NCI-H2029 treated with DMSO at 0.1 percent for 48 hours (cell line): Measurements from ENCODE around the gene RUBCN.
"Not testable (repeated sequence)": the region's sequence is repeated elsewhere in the genome, so short reads cannot be mapped to it uniquely, and the experiment has no call there.

ENCODE experiments used
- DNase-seq: peaks from one replicate; lab custom pipeline; 2025; lab: John Stamatoyannopoulos, UW

Gene RUBCN

GRCh38 chr3:197685546-197685945 lies 51.2 kb downstream of the RUBCN start:
- DNase-seq, result no peak

- DNase-seq, result no peak
Observed at GRCh38 chr3:197683191-197683590, 53.5 kb downstream of the RUBCN start.

DNA sequence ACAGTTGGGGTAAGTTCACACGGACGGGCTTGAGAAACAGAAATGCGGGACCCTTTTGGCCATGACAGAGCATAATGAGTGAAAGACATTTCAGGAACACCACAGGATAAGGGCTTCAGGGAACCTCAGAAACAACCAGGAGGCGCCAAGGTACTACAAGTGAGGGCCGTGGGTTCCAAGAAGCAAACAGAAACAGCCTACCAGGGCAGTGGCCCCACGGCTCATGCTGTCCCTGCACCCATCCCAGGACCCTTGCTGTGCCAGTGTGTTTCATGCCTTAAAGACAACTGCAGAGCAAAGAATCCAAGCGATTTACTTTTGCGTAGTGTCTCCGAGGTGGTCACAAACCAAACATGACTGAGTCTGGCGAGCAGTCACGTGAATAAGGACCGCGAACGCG lies 54.0 kb downstream of the RUBCN start:
- no peak for DNase-seq

DNA sequence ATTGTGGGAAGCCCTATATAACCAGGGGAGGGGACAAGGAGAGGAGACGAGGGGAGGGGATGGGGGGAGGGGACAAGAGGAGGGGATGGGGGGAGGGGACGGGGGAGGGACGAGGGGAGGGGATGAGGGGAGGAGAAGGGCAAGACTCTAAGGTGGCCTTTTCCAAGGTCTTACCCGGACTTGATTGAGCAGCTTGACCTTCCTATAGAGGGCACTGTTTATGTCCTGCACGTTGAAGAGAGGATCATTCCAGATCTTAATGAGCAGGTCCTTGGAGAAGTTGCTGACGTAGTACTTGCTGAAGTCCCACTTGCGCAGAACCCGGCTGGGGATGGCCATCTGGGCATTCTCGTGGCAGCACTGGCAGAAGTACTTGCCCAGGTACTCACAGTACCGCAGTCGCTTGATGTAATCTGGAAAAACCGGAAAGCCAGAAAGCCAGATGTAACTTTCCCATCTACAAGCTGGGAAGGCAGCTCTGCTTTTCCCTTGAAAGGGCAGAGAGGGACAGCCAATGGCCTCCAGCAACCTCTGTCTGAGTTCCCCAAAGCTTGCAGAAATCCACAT lies 55.7 kb downstream of the RUBCN start:
- no peak for DNase-seq

GRCh38 chr3:197675951-197676350 lies 60.8 kb downstream of the RUBCN start:
- DNase-seq, result no peak

GRCh38 chr3:197675563-197675860 lies 61.2 kb downstream of the RUBCN start:
- no peak for DNase-seq

DNA sequence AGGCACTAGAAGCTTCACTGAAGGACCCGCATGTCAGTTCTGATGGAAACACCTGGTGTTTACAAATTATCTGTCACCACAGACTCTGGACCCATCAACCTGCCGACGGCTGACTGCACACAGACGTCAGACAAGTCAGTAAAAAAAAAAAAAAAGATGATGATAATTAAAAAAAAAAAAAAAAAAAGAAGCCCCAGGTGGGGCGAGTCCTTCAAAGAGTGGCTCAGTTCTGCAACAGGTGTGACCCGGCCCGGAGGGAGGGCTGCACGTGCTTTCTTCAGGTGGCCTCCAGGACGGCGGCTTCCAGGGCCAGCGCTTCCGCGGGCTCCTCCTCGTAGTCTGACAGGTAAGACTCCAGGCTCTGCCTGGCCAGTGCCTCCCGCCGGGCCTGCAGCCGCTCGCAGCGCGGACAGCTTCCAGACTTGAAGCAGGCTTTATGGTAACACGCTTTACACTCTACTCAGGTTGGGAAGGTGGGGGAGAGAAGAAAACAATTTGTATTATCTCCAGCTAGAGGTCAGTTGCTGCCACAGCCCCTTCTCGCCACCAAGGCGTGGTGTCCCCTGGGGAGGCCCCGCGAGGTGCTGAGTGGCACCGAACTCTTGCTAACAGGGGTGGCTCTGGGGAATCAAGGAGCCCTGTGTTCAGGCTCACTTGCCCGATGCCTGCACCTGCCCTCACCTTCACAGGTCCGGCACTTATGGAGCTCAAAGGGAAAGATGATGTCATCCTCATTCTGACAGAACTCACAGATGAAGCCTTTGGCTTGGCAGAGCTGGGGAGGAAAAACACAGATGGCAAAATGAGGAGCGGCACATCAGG lies 61.8 kb downstream of the RUBCN start:
- DNase-seq, result no peak

DNA sequence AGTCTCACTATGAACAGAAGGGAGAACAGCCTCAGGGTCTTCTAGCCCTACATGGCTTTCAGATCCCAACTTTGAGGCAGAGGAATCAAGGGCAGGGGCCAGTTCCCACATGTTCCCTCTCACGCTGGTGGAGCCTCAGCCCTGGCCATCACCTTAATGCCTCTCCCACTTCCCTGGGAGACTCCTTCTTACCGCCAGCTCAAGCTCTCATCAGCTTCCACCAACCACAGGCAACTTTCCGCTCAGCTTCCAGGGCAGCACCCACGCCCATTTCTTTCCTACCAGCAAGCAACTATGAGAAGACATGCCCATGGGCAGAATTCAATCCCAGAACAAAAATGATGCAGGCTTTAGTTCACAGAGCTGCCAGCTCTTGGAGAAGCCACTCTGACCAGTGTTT lies 63.5 kb downstream of the RUBCN start:
- no peak for DNase-seq

DNA sequence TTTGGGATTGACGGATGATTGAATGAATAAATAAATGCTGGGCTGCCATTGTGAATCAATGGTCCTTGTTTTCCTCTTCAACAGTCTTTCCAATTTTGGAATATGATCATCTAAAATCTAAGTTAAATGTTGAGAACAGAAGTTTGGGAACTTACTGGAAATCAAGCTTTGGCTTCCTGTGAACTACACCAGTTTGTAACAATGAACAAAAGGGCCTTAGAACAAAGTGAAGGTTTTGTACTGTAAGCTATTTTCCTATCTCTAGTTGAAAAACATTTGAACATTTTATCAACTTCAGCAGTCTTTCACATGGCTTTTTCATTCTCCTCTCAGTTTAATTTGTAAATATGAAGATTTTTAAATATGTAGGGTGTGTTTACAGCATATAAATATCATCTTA lies 66.3 kb downstream of the RUBCN start:
- DNase-seq, result no peak

DNA sequence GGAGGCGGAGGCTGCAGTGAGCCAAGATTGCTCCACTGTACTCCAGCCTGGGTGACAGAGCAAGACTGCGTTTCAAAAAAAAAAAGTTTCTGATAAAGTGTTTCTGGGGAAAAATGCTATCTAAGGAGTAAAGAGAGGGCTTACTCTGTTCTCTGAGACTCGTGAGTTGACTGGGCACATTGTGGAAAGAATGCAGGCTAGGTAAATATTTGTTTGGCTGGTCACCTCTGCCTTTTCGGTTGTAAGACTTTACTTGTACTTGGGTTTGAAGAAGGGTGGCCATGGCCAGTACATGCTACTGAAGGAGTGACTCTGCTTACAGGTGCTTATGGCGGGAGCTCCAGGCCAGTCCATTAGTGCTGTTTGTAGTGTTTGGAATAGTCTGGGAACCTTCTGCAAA lies 68.7 kb downstream of the RUBCN start:
- no peak for DNase-seq

GRCh38 chr3:197667293-197667692 lies 69.4 kb downstream of the RUBCN start:
- not testable (repeated sequence) for DNase-seq

DNA sequence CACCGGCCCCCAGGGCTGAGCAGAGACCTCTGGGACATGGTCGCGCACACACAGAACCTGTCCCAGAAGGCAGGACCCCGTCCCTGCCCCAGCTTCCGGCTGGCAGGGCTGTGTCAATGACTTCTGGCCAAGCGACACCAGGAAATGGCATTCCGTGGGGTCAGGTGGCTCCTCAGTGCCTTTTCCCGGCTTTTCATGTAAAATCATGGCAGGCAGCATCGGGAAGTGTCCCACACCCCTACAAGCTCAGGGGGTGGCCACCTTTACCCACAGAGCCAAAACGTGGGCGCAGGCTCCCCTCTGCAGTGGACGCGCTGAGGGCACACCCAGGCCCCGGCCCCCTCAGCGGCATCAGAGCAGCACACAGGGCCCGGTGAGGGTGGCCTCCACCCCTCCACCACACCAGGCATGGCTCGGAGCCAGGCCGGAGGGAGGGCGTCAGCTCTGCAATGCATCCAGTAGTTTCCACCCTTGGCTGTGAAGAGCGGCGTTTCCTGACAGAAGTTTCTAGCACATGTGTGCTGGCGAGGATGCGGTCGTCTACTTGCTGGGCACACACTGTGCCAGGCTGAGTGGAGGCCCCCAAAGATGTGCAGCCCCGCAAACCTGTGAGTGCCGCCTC lies 70.4 kb downstream of the RUBCN start:
- DNase-seq, result not testable (repeated sequence)

DNA sequence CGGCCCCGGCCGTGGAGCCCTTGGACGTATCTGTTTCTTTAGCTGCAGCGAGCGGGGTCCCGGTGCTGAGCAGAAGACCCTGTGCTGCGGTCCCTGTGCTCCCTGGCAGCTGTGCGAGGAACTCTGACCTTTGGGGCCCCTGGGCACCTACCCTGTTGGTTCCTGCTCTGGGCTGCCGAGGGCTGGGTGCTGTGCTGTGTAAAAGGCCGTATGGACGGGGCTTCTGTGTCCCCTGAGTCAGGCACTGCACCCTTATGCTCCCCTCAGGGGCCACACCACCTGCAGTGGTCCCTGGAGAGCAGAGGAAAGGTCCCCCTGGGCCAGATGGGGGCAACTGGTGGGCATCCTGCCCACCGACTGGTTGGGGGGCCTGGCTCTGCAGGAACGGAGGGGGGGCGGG lies 71.2 kb downstream of the RUBCN start:
- DNase-seq, result not testable (repeated sequence)

DNA sequence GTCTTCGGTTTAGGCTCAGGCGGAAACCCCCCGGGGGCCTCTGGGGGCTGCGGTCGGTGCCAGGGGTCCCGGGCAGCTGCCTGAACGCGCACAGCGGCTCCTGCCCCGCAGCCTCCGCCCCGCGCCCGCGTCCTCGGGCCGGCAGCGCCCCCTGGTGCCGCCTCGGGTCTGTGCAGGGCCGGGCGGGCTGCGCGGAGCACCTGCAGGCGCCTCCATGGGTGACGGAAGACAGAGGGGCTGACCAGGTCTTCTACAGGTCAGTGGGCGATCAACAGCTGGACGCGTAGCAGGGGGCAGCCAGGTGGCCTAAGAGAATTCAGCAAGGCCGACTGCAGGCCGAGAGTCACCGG lies 71.6 kb downstream of the RUBCN start:
- DNase-seq, result not testable (repeated sequence)

DNA sequence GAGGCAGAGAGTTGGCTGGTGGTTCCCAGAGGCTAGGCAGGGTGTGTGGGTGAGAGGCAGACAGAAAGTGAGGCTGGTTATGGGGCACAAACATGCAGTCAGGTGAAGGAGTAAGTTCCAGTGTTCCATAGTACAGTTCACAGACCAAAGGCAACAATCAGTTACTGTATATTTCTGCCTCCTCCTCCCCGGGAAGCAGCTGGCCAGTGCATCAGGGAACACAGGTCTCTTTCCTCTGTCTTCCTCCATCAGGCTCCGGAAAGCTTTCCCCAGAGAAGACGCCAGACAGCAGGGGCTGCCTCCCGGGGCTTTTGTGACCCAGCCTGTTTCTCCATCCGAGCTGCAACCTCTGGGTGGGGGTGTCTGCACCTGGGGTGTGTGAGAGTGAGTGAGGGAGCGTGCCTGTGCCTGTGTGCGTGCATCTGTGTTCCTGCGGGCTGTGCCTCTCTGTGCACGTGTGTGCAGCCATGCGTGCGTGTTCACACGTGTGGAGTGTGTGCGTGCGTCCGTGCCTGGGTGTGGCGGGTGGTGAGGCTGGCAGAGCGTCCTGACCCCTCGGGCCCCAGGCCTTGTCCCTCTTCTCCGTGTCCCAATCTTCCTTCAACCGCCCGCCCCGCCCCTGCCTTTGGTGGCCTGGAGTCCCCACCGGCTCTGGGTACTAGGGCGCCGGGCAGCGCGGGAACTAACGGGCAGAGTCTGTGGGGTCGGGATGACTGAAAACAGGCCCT lies 72.1 kb downstream of the RUBCN start:
- DNase-seq, result not testable (repeated sequence)

GRCh38 chr3:197663367-197664140 lies 73.2 kb downstream of the RUBCN start:
- DNase-seq, result not testable (repeated sequence)

DNA sequence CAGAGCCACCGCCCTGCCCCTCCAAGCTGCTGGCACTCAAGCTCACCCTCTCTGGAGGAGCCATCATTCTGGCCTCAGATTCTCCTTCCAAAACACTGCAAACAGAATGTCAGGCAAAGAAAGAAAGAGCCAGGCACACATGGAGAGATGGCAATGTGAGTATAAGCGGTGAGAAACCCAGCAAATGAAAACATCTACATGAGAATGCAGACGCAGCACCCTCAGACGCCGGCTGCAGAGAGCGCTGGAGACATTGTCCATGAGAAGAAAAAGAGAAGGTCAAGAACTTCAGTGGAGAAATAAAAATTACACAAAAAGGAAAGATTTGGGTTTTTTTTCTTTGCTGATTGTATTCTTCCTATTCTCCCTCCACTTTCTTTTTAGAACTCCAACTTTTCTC lies 74.4 kb downstream of the RUBCN start:
- DNase-seq, result not testable (repeated sequence)

GRCh38 chr3:197661874-197662273 lies 74.8 kb downstream of the RUBCN start:
- DNase-seq, result not testable (repeated sequence)

GRCh38 chr3:197661234-197661834 lies 75.4 kb downstream of the RUBCN start:
- DNase-seq, result not testable (repeated sequence)

GRCh38 chr3:197659701-197660100 lies 77.0 kb downstream of the RUBCN start:
- not testable (repeated sequence) for DNase-seq

GRCh38 chr3:197659144-197659543 lies 77.6 kb downstream of the RUBCN start:
- DNase-seq, result not testable (repeated sequence)

DNA sequence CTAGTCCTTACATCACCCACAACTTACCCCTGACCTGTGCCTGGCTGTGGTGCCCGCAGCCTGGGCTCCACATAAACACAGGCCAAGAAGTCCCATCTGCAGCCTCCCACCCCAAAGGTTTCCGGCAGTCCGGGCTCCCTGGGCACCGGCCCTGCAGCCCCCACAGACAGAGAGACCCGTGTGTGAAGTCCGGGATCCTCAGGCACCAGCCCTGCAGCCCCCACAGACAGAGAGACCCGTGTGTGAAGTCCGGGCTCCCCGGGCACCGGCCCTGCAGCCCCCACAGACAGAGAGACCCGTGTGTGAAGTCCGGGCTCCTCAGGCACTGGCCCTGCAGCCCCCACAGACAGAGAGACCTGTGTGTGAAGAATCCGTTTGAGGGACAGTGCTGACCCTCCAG lies 78.0 kb downstream of the RUBCN start:
- DNase-seq, result not testable (repeated sequence)
